ENCODE data around the gene RPF1.

GRCh38 chr1:84510668-84511067 is 31.6 kb downstream of the RPF1 start:
- TF ChIP-seq SUZ12 (IDR thresholded peaks at IDR 0.05; ENCODE audit: low read length) (no peak), SRF (IDR thresholded peaks at IDR 0.05; ENCODE audit: low read depth, low read length) (no peak), MAX (IDR thresholded peaks at IDR 0.05) (no peak)
- TF ChIP-seq, protein P1, sequence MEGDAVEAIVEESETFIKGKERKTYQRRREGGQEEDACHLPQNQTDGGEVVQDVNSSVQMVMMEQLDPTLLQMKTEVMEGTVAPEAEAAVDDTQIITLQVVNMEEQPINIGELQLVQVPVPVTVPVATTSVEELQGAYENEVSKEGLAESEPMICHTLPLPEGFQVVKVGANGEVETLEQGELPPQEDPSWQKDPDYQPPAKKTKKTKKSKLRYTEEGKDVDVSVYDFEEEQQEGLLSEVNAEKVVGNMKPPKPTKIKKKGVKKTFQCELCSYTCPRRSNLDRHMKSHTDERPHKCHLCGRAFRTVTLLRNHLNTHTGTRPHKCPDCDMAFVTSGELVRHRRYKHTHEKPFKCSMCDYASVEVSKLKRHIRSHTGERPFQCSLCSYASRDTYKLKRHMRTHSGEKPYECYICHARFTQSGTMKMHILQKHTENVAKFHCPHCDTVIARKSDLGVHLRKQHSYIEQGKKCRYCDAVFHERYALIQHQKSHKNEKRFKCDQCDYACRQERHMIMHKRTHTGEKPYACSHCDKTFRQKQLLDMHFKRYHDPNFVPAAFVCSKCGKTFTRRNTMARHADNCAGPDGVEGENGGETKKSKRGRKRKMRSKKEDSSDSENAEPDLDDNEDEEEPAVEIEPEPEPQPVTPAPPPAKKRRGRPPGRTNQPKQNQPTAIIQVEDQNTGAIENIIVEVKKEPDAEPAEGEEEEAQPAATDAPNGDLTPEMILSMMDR (IDR thresholded peaks at IDR 0.05; ENCODE audit: control extremely low read depth in 1 of 3, insufficient read depth in 1 of 3, low read depth in 1 of 3, low read length in 3 of 3) = no peak
- TF ChIP-seq, protein P2, sequence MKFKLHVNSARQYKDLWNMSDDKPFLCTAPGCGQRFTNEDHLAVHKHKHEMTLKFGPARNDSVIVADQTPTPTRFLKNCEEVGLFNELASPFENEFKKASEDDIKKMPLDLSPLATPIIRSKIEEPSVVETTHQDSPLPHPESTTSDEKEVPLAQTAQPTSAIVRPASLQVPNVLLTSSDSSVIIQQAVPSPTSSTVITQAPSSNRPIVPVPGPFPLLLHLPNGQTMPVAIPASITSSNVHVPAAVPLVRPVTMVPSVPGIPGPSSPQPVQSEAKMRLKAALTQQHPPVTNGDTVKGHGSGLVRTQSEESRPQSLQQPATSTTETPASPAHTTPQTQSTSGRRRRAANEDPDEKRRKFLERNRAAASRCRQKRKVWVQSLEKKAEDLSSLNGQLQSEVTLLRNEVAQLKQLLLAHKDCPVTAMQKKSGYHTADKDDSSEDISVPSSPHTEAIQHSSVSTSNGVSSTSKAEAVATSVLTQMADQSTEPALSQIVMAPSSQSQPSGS (IDR thresholded peaks at IDR 0.05; ENCODE audit: low read length) = no peak
